Liver (tissue), 9 donors: ENCODE results near the gene NOS1AP. TPM values are rescaled to one million over a fixed set of nuclear protein-coding genes. Genes with fewer than 3 reads are reported as not detected.
A peak's percentile ranks its signal among the peaks of the same experiment; 100 is the strongest.

Source experiments
- DNase-seq: peaks from one replicate; pipeline ENCODE4 v3.0.0-alpha.2; 2017; ENCODE audit warnings: low spot score
- H3K27ac ChIP-seq, 2 donors: one replicate each; pipeline ENCODE4 v1.7.0; 2013; ENCODE audit warnings: inconsistent platforms in 2 of 2, low read length in 2 of 2, control low read depth in 1 of 2, low read depth in 1 of 2, mild to moderate bottlenecking in 1 of 2
- H3K27me3 ChIP-seq, 4 donors: one replicate each; pipeline versions ENCODE4 v1.6.1 to v1.7.0; 2013; ENCODE audit warnings: low read length in 3 of 4, inconsistent platforms in 1 of 4, mild to moderate bottlenecking in 1 of 4, moderate library complexity in 1 of 4; ENCODE audit not compliant: control insufficient read depth in 4 of 4, insufficient read depth in 4 of 4
- H3K36me3 ChIP-seq, 4 donors: one replicate each; pipeline versions ENCODE4 v1.6.1 to v1.7.0; 2013; ENCODE audit warnings: low read length in 3 of 4, mild to moderate bottlenecking in 3 of 4, low read depth in 1 of 4, moderate library complexity in 1 of 4; ENCODE audit not compliant: control insufficient read depth in 4 of 4, insufficient read depth in 3 of 4
- H3K4me1 ChIP-seq, 4 donors: one replicate each; pipeline versions ENCODE4 v1.6.1 to v1.7.0; 2013; ENCODE audit warnings: low read length in 3 of 4, mild to moderate bottlenecking in 3 of 4, moderate library complexity in 1 of 4; ENCODE audit not compliant: control insufficient read depth in 4 of 4, insufficient read depth in 4 of 4
- H3K4me3 ChIP-seq, 3 donors: one replicate each; pipeline versions ENCODE4 v1.6.1 to v1.7.0; 2013; ENCODE audit warnings: low read length in 3 of 3, control low read depth in 1 of 3, low read depth in 1 of 3, mild to moderate bottlenecking in 1 of 3
- H3K9ac ChIP-seq, 2 donors: one replicate each; pipeline ENCODE4 v1.7.0; 2013; ENCODE audit warnings: low read length in 2 of 2, mild to moderate bottlenecking in 2 of 2, moderate library complexity in 2 of 2, control low read depth in 1 of 2, low read depth in 1 of 2
- H3K9me3 ChIP-seq, 4 donors: one replicate each; pipeline versions ENCODE4 v1.6.1 to v1.7.0; 2013; ENCODE audit warnings: low read length in 3 of 4; ENCODE audit not compliant: control insufficient read depth in 4 of 4
- ATF3 ChIP-seq: IDR thresholded peaks from 2 replicates; pipeline ENCODE4 v1.6.1; 2016; ENCODE audit warnings: antibody characterized with exemption
- CTCF ChIP-seq: fragments of 150-350 bp; IDR thresholded peaks from 2 replicates; pipeline ENCODE4 v1.5.1; 2017; ENCODE audit warnings: improper control_type of control experiment, low read depth, low read length; ENCODE audit not compliant: missing input control
- EGR1 ChIP-seq, 2 donors: IDR thresholded peaks; 2 replicates each; pipeline ENCODE4 v1.6.1; 2016 to 2018; ENCODE audit warnings: antibody characterized with exemption in 2 of 2, low read depth in 2 of 2
- FOXA1 ChIP-seq: IDR thresholded peaks from 2 replicates; pipeline ENCODE4 v1.6.1; 2016; ENCODE audit warnings: antibody characterized with exemption
- FOXA2 ChIP-seq: IDR thresholded peaks from 2 replicates; pipeline ENCODE4 v1.6.1; 2016; ENCODE audit warnings: antibody characterized with exemption
- GABPA ChIP-seq, 2 donors: IDR thresholded peaks in 1 of 2; conservative IDR thresholded peaks in 1 of 2; 2 replicates each; pipeline ENCODE4 v1.6.1; 2016; ENCODE audit warnings: antibody characterized with exemption in 2 of 2, mild to moderate bottlenecking in 1 of 2, moderate library complexity in 1 of 2
- HNF4A ChIP-seq, 2 donors: conservative IDR thresholded peaks; 2 replicates each; pipeline ENCODE4 v1.6.1; 2016; ENCODE audit warnings: antibody characterized with exemption in 2 of 2, mild to moderate bottlenecking in 2 of 2
- JUND ChIP-seq, 2 donors: IDR thresholded peaks; 2 replicates each; pipeline ENCODE4 v1.6.1; 2016; ENCODE audit warnings: antibody characterized with exemption in 2 of 2
- NR2F2 ChIP-seq: IDR thresholded peaks from 2 replicates; pipeline ENCODE4 v1.6.1; 2016; ENCODE audit warnings: antibody characterized with exemption
- RAD21 ChIP-seq, 2 donors: IDR thresholded peaks; 2 replicates each; pipeline ENCODE4 v1.6.1; 2016; ENCODE audit warnings: antibody characterized with exemption in 2 of 2, mild to moderate bottlenecking in 2 of 2
- REST ChIP-seq: IDR thresholded peaks from 2 replicates; pipeline ENCODE4 v1.6.1; 2016; ENCODE audit warnings: antibody characterized with exemption, mild to moderate bottlenecking
- RXRA ChIP-seq, 2 donors: IDR thresholded peaks; 2 replicates each; pipeline ENCODE4 v1.6.1; 2017 to 2018; ENCODE audit warnings: antibody characterized with exemption in 2 of 2, mild to moderate bottlenecking in 1 of 2
- SP1 ChIP-seq: IDR thresholded peaks from 2 replicates; pipeline ENCODE4 v1.6.1; 2018; ENCODE audit warnings: antibody characterized with exemption, mild to moderate bottlenecking
- ZBTB33 ChIP-seq: IDR thresholded peaks from 2 replicates; pipeline ENCODE4 v1.6.1; 2016; ENCODE audit warnings: antibody characterized with exemption
- WGBS: extraction: QIAGEN DNeasy Blood & Tissue Kit; methylation state at CpG from one replicate; pipeline ENCODE4 v1.1.7; 2013; 5-methylcytosine and 5-hydroxymethylcytosine counted together
- polyA plus RNA-seq, 2 donors: library from polyadenylated mRNA; stranded (reverse) in 1 of 2; unstranded in 1 of 2; fragments of 200-250 nt in 1 of 2; fragments of >200 nt in 1 of 2; fragmentation: Nextera tagmentation in 1 of 2; extraction: Ambion mirVana in 1 of 2; gene quantifications; one replicate each; pipeline versions ENCODE4 v1.2.1 to v1.2.3, GENCODE V29; 2013 to 2015
- total RNA-seq, 2 donors: library from RNA; depleted of rRNA; stranded (reverse); fragments of >200 nt; gene quantifications; one replicate each; pipeline ENCODE4 v1.2.3, GENCODE V29; 2014
- donor health status: healthy.
- donor health status: healthy.
- donor health status: healthy.
- donor health status: healthy.
- donor health status: healthy.

Gene NOS1AP
- total and polyA plus RNA-seq, 4 donors, result 1.4 to 13.0 (median 4.5) TPM

- DNase-seq, result no peak
- no peaks in the 10 kb centered on the region for H3K9me3 ChIP-seq
- 49% methylated on average over 3 of the region's 3 CpGs for WGBS
- no peak overlapping the region for H3K27ac ChIP-seq
- no peak for TF ChIP-seq SP1
- no peak for TF ChIP-seq JUND (IDR thresholded peaks at IDR 0.05)
- TF ChIP-seq ZBTB33, result no peak
- no peak for TF ChIP-seq EGR1 (IDR thresholded peaks at IDR 0.05; ENCODE audit: low read depth in 2 of 2)
- TF ChIP-seq ATF3, result no peak
- no peak for TF ChIP-seq RXRA (IDR thresholded peaks at IDR 0.05)
- TF ChIP-seq REST, result no peak
- no peak for TF ChIP-seq NR2F2
- no peak for TF ChIP-seq CTCF
- TF ChIP-seq RAD21 (IDR thresholded peaks at IDR 0.05), result no peak
- no peak for TF ChIP-seq GABPA (IDR thresholded peaks at IDR 0.05 in 1 of 2, conservative IDR thresholded peaks at IDR 0.05 in 1 of 2)
- no peak for TF ChIP-seq FOXA2
- H3K4me1 ChIP-seq, result peaks cover 4 to 23% (median 14%) of the 10 kb centered on the region in 4 donors
- H3K27me3 ChIP-seq, result no peaks in the 10 kb centered on the region
- H3K36me3 ChIP-seq, result no peaks in the 10 kb centered on the region
- no peak overlapping the region for H3K9ac ChIP-seq
- no peak overlapping the region for H3K4me3 ChIP-seq
These were observed 74.8 kb downstream of the NOS1AP start for GRCh38 chr1:162144268-162144667.

- TF ChIP-seq RXRA (IDR thresholded peaks at IDR 0.05) (peak; percentile 38 to 39), FOXA1 (no peak), RAD21 (IDR thresholded peaks at IDR 0.05) (peak in 1 of 2 donors; percentile 56), HNF4A (conservative IDR thresholded peaks at IDR 0.05) (peak; percentile 47 to 52)
- Histone ChIP-seq H3K27ac (no peak overlapping the region), H3K9me3 (no peaks in the 10 kb centered on the region), H3K27me3 (no peaks in the 10 kb centered on the region), H3K4me3 (no peak overlapping the region), H3K36me3 (no peaks in the 10 kb centered on the region), H3K4me1 (peaks cover 4 to 23% (median 14%) of the 10 kb centered on the region in 4 donors), H3K9ac (no peak overlapping the region)
- WGBS, result 45% methylated on average over 6 of the region's 6 CpGs
- no peak for DNase-seq
These were observed 75.4 kb downstream of the NOS1AP start for GRCh38 chr1:162144853-162145252.
